MCF 10A (cell line): Measurements from ENCODE around the gene PCP4. TPM values are rescaled to one million over a fixed set of nuclear protein-coding genes. Genes with fewer than 3 reads are reported as not detected.

Source experiments
- BruUV-seq: library from RNA; stranded (reverse); fragments of 400-500 nt; replicated peaks from 2 replicates; lab custom pipeline; 2021; lab: Mats Ljungman, UMichigan
- CTCF ChIA-PET: fragments of 300-600 bp; sonication (Branson Sonifier 250); formaldehyde crosslinking; extraction: SDS; loops from one replicate; lab custom pipeline; 2021; ENCODE audit warnings: antibody characterized with exemption, inconsistent platforms; lab: Yijun Ruan, JAX
- POLR2A ChIA-PET: fragments of 300-600, 350-650 bp; sonication (Branson Sonifier 250); formaldehyde crosslinking; extraction: SDS; loops from one replicate; lab custom pipeline; 2020; ENCODE audit warnings: antibody characterized with exemption, inconsistent platforms; lab: Yijun Ruan, JAX
- DNase-seq: peaks from one replicate; pipeline ENCODE4 v3.0.0-alpha.2; 2018; ENCODE audit not compliant: unreplicated experiment
- H3K27ac Mint-ChIP-seq: one replicate; pipeline ENCODE4 v1.8.0; 2022; ENCODE audit warnings: mild to moderate bottlenecking, low read depth, mixed read lengths; ENCODE audit not compliant: unreplicated experiment
- H3K27me3 Mint-ChIP-seq: one replicate; pipeline ENCODE4 v1.8.0; 2022; ENCODE audit warnings: mixed read lengths; ENCODE audit not compliant: insufficient read depth, unreplicated experiment
- H3K36me3 Mint-ChIP-seq: one replicate; pipeline ENCODE4 v1.8.0; 2022; ENCODE audit warnings: mild to moderate bottlenecking, moderate library complexity, mixed read lengths; ENCODE audit not compliant: insufficient read depth, unreplicated experiment
- H3K4me1 Mint-ChIP-seq: one replicate; pipeline ENCODE4 v1.8.0; 2022; ENCODE audit warnings: mixed read lengths; ENCODE audit not compliant: insufficient read depth, unreplicated experiment
- H3K4me3 Mint-ChIP-seq: one replicate; pipeline ENCODE4 v1.8.0; 2022; ENCODE audit warnings: mild to moderate bottlenecking, moderate library complexity, mixed read lengths; ENCODE audit not compliant: unreplicated experiment
- H3K9me3 Mint-ChIP-seq: one replicate; pipeline ENCODE4 v1.8.0; 2022; ENCODE audit warnings: mixed read lengths; ENCODE audit not compliant: unreplicated experiment
- intact Hi-C: fragments of 100-400 bp; cut with micrococcal nuclease; formaldehyde crosslinking; loops from 2 replicates; pipeline ENCODE4 v1.14.1; 2022
- total RNA-seq: library from RNA; stranded (reverse); gene quantifications from 2 replicates; pipeline ENCODE4 v1.2.3, GENCODE V29; 2022
- TF ChIP-seq, protein P1 (sequence below): fragments of 200-600 bp; IDR thresholded peaks from one replicate; pipeline ENCODE4 v1.8.0; 2022; ENCODE audit warnings: antibody characterized with exemption, mild to moderate bottlenecking; ENCODE audit not compliant: unreplicated experiment

The PCP4 gene
- total RNA-seq, 1 experiment from 2014 or later: not detected

DNA sequence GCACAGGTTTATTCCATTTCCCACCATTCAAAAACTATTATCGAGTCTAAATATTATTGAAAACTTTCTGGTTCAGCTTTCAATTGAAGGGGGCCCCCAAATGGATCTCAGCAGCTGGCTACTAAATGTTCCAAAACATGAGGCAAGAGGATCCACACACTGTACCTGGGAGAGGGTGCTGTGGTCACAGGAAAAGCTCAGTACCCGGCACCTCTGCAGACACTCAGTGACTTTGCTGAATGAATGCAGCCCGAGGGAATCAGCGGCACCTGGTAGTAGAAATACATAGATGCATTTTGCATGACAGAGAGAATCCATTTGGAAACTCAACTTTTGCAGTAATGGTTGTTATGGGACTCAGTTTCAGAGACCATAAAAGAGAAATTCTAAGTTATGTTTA, 89.3 kb downstream of the PCP4 start:
- Mint-ChIP-seq H3K4me1 (no peaks in the 10 kb centered on the region), H3K4me3 (no peak overlapping the region), H3K27me3 (peaks cover 11% of the 10 kb centered on the region), H3K9me3 (peaks cover 22% of the 10 kb centered on the region), H3K27ac (no peak overlapping the region), H3K36me3 (no peaks in the 10 kb centered on the region)
- CTCF ChIA-PET: no interaction called here
- no TSS peak for BruUV-seq
- DNase-seq: no peak
- POLR2A ChIA-PET: no interaction called here
- TF ChIP-seq, protein P1, sequence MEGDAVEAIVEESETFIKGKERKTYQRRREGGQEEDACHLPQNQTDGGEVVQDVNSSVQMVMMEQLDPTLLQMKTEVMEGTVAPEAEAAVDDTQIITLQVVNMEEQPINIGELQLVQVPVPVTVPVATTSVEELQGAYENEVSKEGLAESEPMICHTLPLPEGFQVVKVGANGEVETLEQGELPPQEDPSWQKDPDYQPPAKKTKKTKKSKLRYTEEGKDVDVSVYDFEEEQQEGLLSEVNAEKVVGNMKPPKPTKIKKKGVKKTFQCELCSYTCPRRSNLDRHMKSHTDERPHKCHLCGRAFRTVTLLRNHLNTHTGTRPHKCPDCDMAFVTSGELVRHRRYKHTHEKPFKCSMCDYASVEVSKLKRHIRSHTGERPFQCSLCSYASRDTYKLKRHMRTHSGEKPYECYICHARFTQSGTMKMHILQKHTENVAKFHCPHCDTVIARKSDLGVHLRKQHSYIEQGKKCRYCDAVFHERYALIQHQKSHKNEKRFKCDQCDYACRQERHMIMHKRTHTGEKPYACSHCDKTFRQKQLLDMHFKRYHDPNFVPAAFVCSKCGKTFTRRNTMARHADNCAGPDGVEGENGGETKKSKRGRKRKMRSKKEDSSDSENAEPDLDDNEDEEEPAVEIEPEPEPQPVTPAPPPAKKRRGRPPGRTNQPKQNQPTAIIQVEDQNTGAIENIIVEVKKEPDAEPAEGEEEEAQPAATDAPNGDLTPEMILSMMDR: no peak
- intact Hi-C loops: no loop called here

DNA sequence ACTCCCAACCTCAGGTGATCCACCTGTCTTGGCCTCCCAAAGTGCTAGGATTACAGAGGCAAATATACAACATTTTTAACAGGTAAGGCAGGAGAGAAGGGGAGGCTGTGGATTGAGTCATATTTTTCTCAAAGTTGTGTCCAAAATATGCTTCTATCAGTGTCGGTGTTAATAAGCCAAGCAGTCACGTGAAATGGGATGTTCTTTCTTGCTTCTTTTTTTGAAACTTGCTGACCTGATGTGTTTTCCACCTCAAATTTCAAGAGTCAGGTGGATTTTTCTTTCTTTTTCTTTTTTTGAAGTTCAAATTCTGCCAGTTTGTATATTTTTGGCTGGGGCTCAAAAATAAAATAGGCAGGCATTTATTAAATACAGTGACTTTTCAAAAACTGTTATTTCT, 91.5 kb downstream of the PCP4 start:
- peaks cover 38% of the 10 kb centered on the region for H3K9me3 Mint-ChIP-seq
- POLR2A ChIA-PET: no interaction called here

DNA sequence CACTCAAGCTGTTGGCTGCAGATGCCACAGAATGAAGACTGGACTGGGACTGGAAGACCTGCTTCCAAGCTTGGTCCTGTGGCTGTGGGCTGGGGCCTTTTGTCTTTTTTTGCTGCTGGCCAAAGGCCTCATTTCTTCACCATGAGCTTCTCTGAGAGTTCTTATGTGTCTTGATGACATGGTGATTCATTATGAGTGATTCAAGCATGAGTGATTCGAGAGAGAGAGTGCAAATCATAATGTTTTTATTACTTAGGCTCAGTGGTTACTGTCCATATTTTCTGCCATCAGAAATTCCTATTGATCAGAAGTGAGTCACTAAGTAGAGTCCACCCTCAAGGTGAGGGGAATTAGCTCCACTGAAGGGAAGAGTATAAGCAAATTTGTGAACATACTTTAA, 94.0 kb downstream of the PCP4 start:
- TF ChIP-seq, protein P1: no peak
- peaks cover 38% of the 10 kb centered on the region for H3K9me3 Mint-ChIP-seq
- no peak for DNase-seq
- H3K36me3 Mint-ChIP-seq: no peaks in the 10 kb centered on the region
- POLR2A ChIA-PET: no interaction called here
- intact Hi-C loops: no loop called here
- CTCF ChIA-PET: no interaction called here
- no peaks in the 10 kb centered on the region for H3K27me3 Mint-ChIP-seq
- H3K4me1 Mint-ChIP-seq: no peaks in the 10 kb centered on the region
- BruUV-seq: no TSS peak
- no peak overlapping the region for H3K27ac Mint-ChIP-seq
- H3K4me3 Mint-ChIP-seq: no peak overlapping the region

More for the DNA sequence above, 91.5 kb downstream of the PCP4 start:
- Mint-ChIP-seq H3K36me3 (no peaks in the 10 kb centered on the region), H3K27me3 (no peaks in the 10 kb centered on the region), H3K27ac (no peak overlapping the region), H3K4me1 (no peaks in the 10 kb centered on the region), H3K4me3 (no peak overlapping the region)
- intact Hi-C loops: no loop called here
- TF ChIP-seq, protein P1: no peak
- CTCF ChIA-PET: no interaction called here
- no peak for DNase-seq
- BruUV-seq: no TSS peak

DNA sequence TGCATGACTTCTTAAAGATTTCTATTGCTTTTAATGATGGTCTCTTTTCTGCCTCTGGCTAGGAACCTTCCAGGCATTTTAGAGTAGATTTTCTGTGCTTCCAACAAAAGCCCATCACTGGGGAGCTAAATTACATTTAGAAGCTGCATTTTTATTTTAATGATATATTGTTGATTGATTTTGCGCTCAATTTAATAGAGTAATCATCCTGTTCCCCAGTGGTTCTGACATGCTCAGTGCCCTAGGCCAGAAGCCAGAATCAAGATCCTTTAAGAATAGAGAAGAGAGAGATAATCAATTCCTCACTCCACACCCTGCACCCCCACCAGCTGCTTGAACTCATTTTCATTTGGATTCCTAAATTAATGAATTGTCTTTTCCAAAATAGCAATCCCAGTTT, 97.8 kb downstream of the PCP4 start:
- Mint-ChIP-seq H3K27ac (no peak overlapping the region), H3K36me3 (peaks cover 6% of the 10 kb centered on the region), H3K4me1 (no peaks in the 10 kb centered on the region), H3K9me3 (peaks cover 28% of the 10 kb centered on the region), H3K27me3 (no peaks in the 10 kb centered on the region), H3K4me3 (no peak overlapping the region)
- TF ChIP-seq, protein P1: no peak
- POLR2A ChIA-PET: no interaction called here
- no TSS peak for BruUV-seq
- CTCF ChIA-PET: no interaction called here
- intact Hi-C loops: no loop called here
- DNase-seq: no peak
